MCF 10A (cell line): ENCODE data around the gene ATP6V1C2. TPM values are rescaled to one million over a fixed set of nuclear protein-coding genes. Genes with fewer than 3 reads are reported as not detected.

ENCODE experiments used
- BruUV-seq: library from RNA; stranded (reverse); fragments of 400-500 nt; replicated peaks from 2 replicates; lab custom pipeline; 2021; lab: Mats Ljungman, UMichigan
- CTCF ChIA-PET: fragments of 300-600 bp; sonication (Branson Sonifier 250); formaldehyde crosslinking; extraction: SDS; loops from one replicate; lab custom pipeline; 2021; ENCODE audit warnings: antibody characterized with exemption, inconsistent platforms; lab: Yijun Ruan, JAX
- POLR2A ChIA-PET: fragments of 300-600, 350-650 bp; sonication (Branson Sonifier 250); formaldehyde crosslinking; extraction: SDS; loops from one replicate; lab custom pipeline; 2020; ENCODE audit warnings: antibody characterized with exemption, inconsistent platforms; lab: Yijun Ruan, JAX
- DNase-seq: peaks from one replicate; pipeline ENCODE4 v3.0.0-alpha.2; 2018; ENCODE audit not compliant: unreplicated experiment
- H3K27ac Mint-ChIP-seq: one replicate; pipeline ENCODE4 v1.8.0; 2022; ENCODE audit warnings: mild to moderate bottlenecking, low read depth, mixed read lengths; ENCODE audit not compliant: unreplicated experiment
- H3K27me3 Mint-ChIP-seq: one replicate; pipeline ENCODE4 v1.8.0; 2022; ENCODE audit warnings: mixed read lengths; ENCODE audit not compliant: insufficient read depth, unreplicated experiment
- H3K36me3 Mint-ChIP-seq: one replicate; pipeline ENCODE4 v1.8.0; 2022; ENCODE audit warnings: mild to moderate bottlenecking, moderate library complexity, mixed read lengths; ENCODE audit not compliant: insufficient read depth, unreplicated experiment
- H3K4me1 Mint-ChIP-seq: one replicate; pipeline ENCODE4 v1.8.0; 2022; ENCODE audit warnings: mixed read lengths; ENCODE audit not compliant: insufficient read depth, unreplicated experiment
- H3K4me3 Mint-ChIP-seq: one replicate; pipeline ENCODE4 v1.8.0; 2022; ENCODE audit warnings: mild to moderate bottlenecking, moderate library complexity, mixed read lengths; ENCODE audit not compliant: unreplicated experiment
- H3K9me3 Mint-ChIP-seq: one replicate; pipeline ENCODE4 v1.8.0; 2022; ENCODE audit warnings: mixed read lengths; ENCODE audit not compliant: unreplicated experiment
- CTCF ChIP-seq: fragments of 200-600 bp; IDR thresholded peaks from one replicate; pipeline ENCODE4 v1.8.0; 2022; ENCODE audit warnings: antibody characterized with exemption, mild to moderate bottlenecking; ENCODE audit not compliant: unreplicated experiment
- intact Hi-C: fragments of 100-400 bp; cut with micrococcal nuclease; formaldehyde crosslinking; loops from 2 replicates; pipeline ENCODE4 v1.14.1; 2022
- total RNA-seq: library from RNA; stranded (reverse); gene quantifications from 2 replicates; pipeline ENCODE4 v1.2.3, GENCODE V29; 2022

ATP6V1C2 gene
- total RNA-seq, 1 experiment from 2014 or later, result 0.19 TPM

GRCh38 chr2:10691521-10691920, 29.9 kb upstream of the ATP6V1C2 start:
- H3K27me3 Mint-ChIP-seq, result no peaks in the 10 kb centered on the region
- peaks cover 5% of the 10 kb centered on the region for H3K4me1 Mint-ChIP-seq
- H3K9me3 Mint-ChIP-seq, result no peaks in the 10 kb centered on the region
- H3K27ac Mint-ChIP-seq, result peak overlapping the region; percentile 76
- intact Hi-C loops, result no loop called here
- CTCF ChIA-PET, result interaction anchor here (0.9 kb wide), 1 partner anchor 12 kb away, joined by 3 read pairs; no protein-coding TSS in a partner anchor
- no peak overlapping the region for H3K4me3 Mint-ChIP-seq
- H3K36me3 Mint-ChIP-seq, result peaks cover 8% of the 10 kb centered on the region
- TF ChIP-seq CTCF, result no peak
- DNase-seq, result no peak
- POLR2A ChIA-PET, result no interaction called here
- no TSS peak for BruUV-seq

- Mint-ChIP-seq H3K4me1 (no peaks in the 10 kb centered on the region), H3K9me3 (no peaks in the 10 kb centered on the region), H3K27ac (no peak overlapping the region), H3K27me3 (peaks cover 6% of the 10 kb centered on the region), H3K36me3 (no peaks in the 10 kb centered on the region), H3K4me3 (no peak overlapping the region)
- intact Hi-C loops, result loop anchor here (10.0 kb wide), 1 partner anchor 425 kb away; no protein-coding TSS in a partner anchor
- no TSS peak for BruUV-seq
- no peak for DNase-seq
- TF ChIP-seq CTCF, result no peak
- ChIA-PET POLR2A (no interaction called here), CTCF (interaction anchor here (1.0 kb wide), 1 partner anchor 9 kb away, joined by 4 read pairs; no protein-coding TSS in a partner anchor)
These were observed 21.2 kb upstream of the ATP6V1C2 start for GRCh38 chr2:10700078-10700803.

GRCh38 chr2:10704034-10704594, 17.3 kb upstream of the ATP6V1C2 start:
- BruUV-seq, result no TSS peak
- no peaks in the 10 kb centered on the region for H3K4me1 Mint-ChIP-seq
- DNase-seq, result no peak
- H3K27ac Mint-ChIP-seq, result no peak overlapping the region
- ChIA-PET POLR2A (interaction anchor here (0.6 to 1.0 kb wide), 3 partner anchors 13 to 908 kb away, joined by 3 to 4 read pairs (median 3); no protein-coding TSS in a partner anchor), CTCF (interaction anchor here (0.6 to 0.9 kb wide), 5 partner anchors 36 to 1071 kb away, joined by 3 to 6 read pairs (median 3); no protein-coding TSS in a partner anchor)
- H3K4me3 Mint-ChIP-seq, result no peak overlapping the region
- intact Hi-C loops, result loop anchor here (10.0 kb wide), 1 partner anchor 421 kb away; no protein-coding TSS in a partner anchor
- H3K36me3 Mint-ChIP-seq, result no peaks in the 10 kb centered on the region
- H3K9me3 Mint-ChIP-seq, result no peaks in the 10 kb centered on the region
- H3K27me3 Mint-ChIP-seq, result peaks cover 42% of the 10 kb centered on the region
- TF ChIP-seq CTCF, result no peak

GRCh38 chr2:10706033-10706432, 15.4 kb upstream of the ATP6V1C2 start:
- ChIA-PET CTCF (no interaction called here), POLR2A (no interaction called here)
- intact Hi-C loops, result loop anchor here (10.0 kb wide), 1 partner anchor 419 kb away; no protein-coding TSS in a partner anchor
- H3K4me1 Mint-ChIP-seq, result no peaks in the 10 kb centered on the region
- no peaks in the 10 kb centered on the region for H3K9me3 Mint-ChIP-seq
- peaks cover 52% of the 10 kb centered on the region for H3K27me3 Mint-ChIP-seq
- no peak overlapping the region for H3K4me3 Mint-ChIP-seq
- no peak for TF ChIP-seq CTCF
- DNase-seq, result no peak
- no TSS peak for BruUV-seq
- H3K27ac Mint-ChIP-seq, result no peak overlapping the region
- H3K36me3 Mint-ChIP-seq, result no peaks in the 10 kb centered on the region
